H1 (cell line): ENCODE measurements around the gene BICDL1. TPM values are rescaled to one million over a fixed set of nuclear protein-coding genes. Genes with fewer than 3 reads are reported as not detected.

Source experiments
- CTCF ChIA-PET: fragments of 300-600 bp; sonication (Branson Sonifier 250); formaldehyde crosslinking; loops from one replicate; lab custom pipeline; 2021; ENCODE audit not compliant: partially characterized antibody; lab: Charles Lee
- POLR2A ChIA-PET: fragments of 300-600 bp; sonication (Branson Sonifier 250); formaldehyde crosslinking; loops from one replicate; lab custom pipeline; 2021; ENCODE audit warnings: inconsistent platforms; ENCODE audit not compliant: partially characterized antibody; lab: Charles Lee
- DNase-seq, 2 experiments: peaks; one replicate each; pipeline versions ENCODE4 v3.0.0 to v3.0.0-alpha.2; 2010 to 2022; ENCODE audit warnings: low spot score in 2 of 2, low read depth in 1 of 2, mixed read lengths in 1 of 2
- FAIRE-seq: peaks from 2 replicates; lab custom pipeline; 2011; peaks lifted over from hg19 to GRCh38; lab: Jason Lieb, UNC
- H2AFZ ChIP-seq: 2 replicates; pipeline ENCODE4 v1.8.1; 2012; ENCODE audit warnings: low read length, inconsistent platforms
- H2AK5ac ChIP-seq: 2 replicates; pipeline ENCODE4 v1.6.1; 2013; ENCODE audit warnings: low read depth, low read length
- H2BK120ac ChIP-seq: replicated peaks from 2 replicates; pipeline ENCODE3; 2013; ENCODE audit warnings: low read depth, low read length, inconsistent platforms
- H2BK12ac ChIP-seq: 2 replicates; pipeline ENCODE4 v1.6.1; 2013; ENCODE audit warnings: low read depth, low read length
- H2BK15ac ChIP-seq: 2 replicates; pipeline ENCODE4 v1.6.1; 2013; ENCODE audit warnings: low read length
- H2BK20ac ChIP-seq: 2 replicates; pipeline ENCODE4 v1.6.1; 2013; ENCODE audit warnings: low read length
- H2BK5ac ChIP-seq: 2 replicates; pipeline ENCODE4 v1.6.1; 2013; ENCODE audit warnings: low read depth, low read length
- H3K14ac ChIP-seq: 2 replicates; pipeline ENCODE4 v1.6.1; 2013; ENCODE audit warnings: inconsistent platforms; ENCODE audit not compliant: insufficient read length
- H3K18ac ChIP-seq: 2 replicates; pipeline ENCODE4 v1.6.1; 2013; ENCODE audit warnings: low read length; ENCODE audit errors: extremely low read depth
- H3K23ac ChIP-seq: 2 replicates; pipeline ENCODE4 v1.6.1; 2013; ENCODE audit warnings: inconsistent platforms; ENCODE audit not compliant: insufficient read length
- H3K23me2 ChIP-seq: 2 replicates; pipeline ENCODE4 v1.6.1; 2013; ENCODE audit warnings: low read depth, low read length
- H3K27ac ChIP-seq: 2 replicates; pipeline ENCODE4 v1.6.1; 2011; ENCODE audit warnings: low read depth, low read length, inconsistent platforms
- H3K27me3 ChIP-seq, 4 experiments: replicated peaks in 1 of 4; 1 replicate in 1 of 4; 2 replicates in 3 of 4; pipeline versions ENCODE4 v1.6.1 to v1.8.1; 2011 to 2013; ENCODE audit warnings: low read length in 3 of 4, mild to moderate bottlenecking in 3 of 4, inconsistent platforms in 2 of 4, mixed read lengths in 2 of 4, moderate library complexity in 1 of 4; ENCODE audit not compliant: control insufficient read depth in 3 of 4, insufficient read depth in 3 of 4; ENCODE audit errors: extremely low read depth in 1 of 4
- H3K36me3 ChIP-seq, 4 experiments: 2 replicates each; pipeline versions ENCODE4 v1.6.1 to v1.8.1; 2011 to 2013; ENCODE audit warnings: mild to moderate bottlenecking in 4 of 4, low read length in 3 of 4, moderate library complexity in 2 of 4, control low read depth in 1 of 4, inconsistent platforms in 1 of 4; ENCODE audit not compliant: insufficient read depth in 4 of 4, control insufficient read depth in 2 of 4
- H3K4ac ChIP-seq: replicated peaks from 2 replicates; pipeline ENCODE3; 2013; ENCODE audit warnings: low read length, low read depth, mixed read lengths, inconsistent platforms; ENCODE audit not compliant: insufficient read length
- H3K4me1 ChIP-seq, 4 experiments: replicated peaks in 1 of 4; 1 replicate in 1 of 4; 2 replicates in 3 of 4; pipeline versions ENCODE4 v1.6.1 to v1.8.1; 2011 to 2013; ENCODE audit warnings: low read length in 3 of 4, inconsistent platforms in 2 of 4, mixed read lengths in 1 of 4; ENCODE audit not compliant: insufficient read depth in 4 of 4, control insufficient read depth in 3 of 4
- H3K4me2 ChIP-seq, 2 experiments: 2 replicates each; pipeline versions ENCODE4 v1.6.1 to v1.8.1; 2011 to 2013; ENCODE audit warnings: low read depth in 2 of 2, low read length in 2 of 2, control low read depth in 1 of 2, inconsistent platforms in 1 of 2, mild to moderate bottlenecking in 1 of 2; ENCODE audit not compliant: insufficient read depth in 1 of 2
- H3K4me3 ChIP-seq, 4 experiments: fragments of 200-600, 300-600 bp in 1 of 4; sonication (generic), shearing (Covaris generic), sonication (Bioruptor Twin) in 1 of 4; 2 replicates each; pipeline versions ENCODE4 v1.5.1 to v1.8.1; 2011 to 2016; ENCODE audit warnings: low read length in 4 of 4, low read depth in 3 of 4, control low read depth in 2 of 4, inconsistent platforms in 2 of 4, mild to moderate bottlenecking in 2 of 4, mixed read lengths in 1 of 4, moderate library complexity in 1 of 4; ENCODE audit not compliant: insufficient read depth in 2 of 4; ENCODE audit errors: extremely low read depth in 1 of 4
- H3K56ac ChIP-seq: replicated peaks from 2 replicates; pipeline ENCODE3; 2013; ENCODE audit warnings: low read depth, mild to moderate bottlenecking, mixed read lengths, low read length, inconsistent platforms; ENCODE audit not compliant: insufficient read length
- H3K79me1 ChIP-seq: 2 replicates; pipeline ENCODE4 v1.6.1; 2013; ENCODE audit warnings: low read depth, low read length, control low read depth
- H3K79me2 ChIP-seq, 2 experiments: 2 replicates each; pipeline versions ENCODE4 v1.6.1 to v1.8.1; 2012 to 2013; ENCODE audit warnings: low read length in 2 of 2, mild to moderate bottlenecking in 2 of 2, inconsistent platforms in 1 of 2; ENCODE audit not compliant: insufficient read depth in 2 of 2, control insufficient read depth in 1 of 2
- H3K9ac ChIP-seq, 4 experiments: replicated peaks in 1 of 4; 1 replicate in 1 of 4; 2 replicates in 3 of 4; pipeline versions ENCODE4 v1.6.1 to v1.8.1; 2011 to 2013; ENCODE audit warnings: low read depth in 3 of 4, low read length in 3 of 4, control low read depth in 2 of 4, mild to moderate bottlenecking in 2 of 4, moderate library complexity in 2 of 4, inconsistent platforms in 1 of 4; ENCODE audit errors: extremely low read depth in 1 of 4
- H3K9me3 ChIP-seq, 2 experiments: 2 replicates each; pipeline versions ENCODE4 v1.6.1 to v1.8.1; 2012 to 2013; ENCODE audit warnings: mild to moderate bottlenecking in 2 of 2, moderate library complexity in 2 of 2, control low read depth in 1 of 2, inconsistent platforms in 1 of 2, low read depth in 1 of 2, low read length in 1 of 2, mixed read lengths in 1 of 2; ENCODE audit not compliant: insufficient read depth in 2 of 2
- H4K20me1 ChIP-seq, 2 experiments: replicated peaks in 1 of 2; 2 replicates each; pipeline versions ENCODE3 to v1.8.1; 2011 to 2013; ENCODE audit warnings: inconsistent platforms in 2 of 2, low read length in 2 of 2, mild to moderate bottlenecking in 1 of 2; ENCODE audit not compliant: insufficient read depth in 2 of 2, control insufficient read depth in 1 of 2
- H4K5ac ChIP-seq: 2 replicates; pipeline ENCODE4 v1.6.1; 2013; ENCODE audit warnings: low read length, low read depth, mixed read lengths, inconsistent platforms; ENCODE audit not compliant: insufficient read length
- H4K8ac ChIP-seq: 2 replicates; pipeline ENCODE4 v1.8.0; 2013; ENCODE audit warnings: mild to moderate bottlenecking, moderate library complexity, low read length, inconsistent platforms; ENCODE audit not compliant: insufficient read depth; ENCODE audit errors: extremely low read depth
- H4K91ac ChIP-seq: replicated peaks from 2 replicates; pipeline ENCODE3; 2013; ENCODE audit warnings: low read length, mixed read lengths, inconsistent platforms; ENCODE audit not compliant: insufficient read length
- HDAC2 ChIP-seq, 2 experiments: fragments of 300-600 bp in 1 of 2; sonication (generic) in 1 of 2; IDR thresholded peaks; 2 replicates each; pipeline ENCODE4 v1.6.1; 2011 to 2012; ENCODE audit warnings: low read depth in 2 of 2, low read length in 2 of 2, mild to moderate bottlenecking in 2 of 2, moderate library complexity in 2 of 2, borderline replicate concordance in 1 of 2, inconsistent platforms in 1 of 2
- MAX ChIP-seq: IDR thresholded peaks from 2 replicates; pipeline ENCODE4 v1.6.1; 2012; ENCODE audit warnings: inconsistent platforms
- SIN3A ChIP-seq, 2 experiments: IDR thresholded peaks in 1 of 2; conservative IDR thresholded peaks in 1 of 2; 2 replicates each; pipeline ENCODE4 v1.6.1; 2011 to 2012; ENCODE audit warnings: low read length in 2 of 2, improper control_type of control experiment in 1 of 2, low read depth in 1 of 2, mild to moderate bottlenecking in 1 of 2
- WGBS, 2 experiments: shearing (Covaris generic) in 1 of 2; methylation state at CpG; one replicate each; pipeline versions ENCODE4 v1.1.6 to v1.1.7; 2013 to 2015; ENCODE audit warnings: low lambda C conversion rate in 2 of 2, mixed read lengths in 2 of 2, inconsistent platforms in 1 of 2, low coverage in 1 of 2, missing lambda C conversion rate in 1 of 2; ENCODE audit not compliant: insufficient replicate concordance in 2 of 2, insufficient coverage in 1 of 2, insufficient read length in 1 of 2; ENCODE audit errors: extremely low coverage in 1 of 2, missing lambda C conversion rate in 1 of 2; 5-methylcytosine and 5-hydroxymethylcytosine counted together
- polyA plus RNA-seq, 7 experiments: library from polyadenylated mRNA; depleted of rRNA in 3 of 7; stranded (reverse) in 5 of 7; unstranded in 2 of 7; fragments of >200 nt in 5 of 7; fragments of 200-250 nt in 2 of 7; gene quantifications; 1 replicate in 5 of 7; 2 replicates in 1 of 7; 4 replicates in 1 of 7; pipeline versions ENCODE4 v1.2.1 to v1.2.3, GENCODE V29; 2011 to 2013; ENCODE audit warnings: missing spikeins in 2 of 7, mixed read lengths in 2 of 7
- total RNA-seq: library from RNA; stranded (reverse); fragmentation: NEBNext Ultra II Directional; extraction: Animal tissue kit (Norgen Biotek cat#: 25700); gene quantifications from 2 replicates; pipeline ENCODE4 v1.2.1, GENCODE V29; 2021

Gene BICDL1
- total and polyA plus RNA-seq, 2 of the 8 experiments (the other 6 are each of a cell fraction or from before 2014, with no cell fraction given) = 17.2 to 25.9 TPM

GRCh38 chr12:120019938-120020337, 30.9 kb downstream of the BICDL1 start:
- Histone ChIP-seq H3K9me3 (no peaks in the 10 kb centered on the region), H4K20me1 (no peaks in the 10 kb centered on the region), H3K23me2 (no peaks in the 10 kb centered on the region), H2BK120ac (no peak overlapping the region), H3K23ac (no peak overlapping the region), H2AFZ (no peak overlapping the region), H3K14ac (no peak overlapping the region), H3K18ac (no peak overlapping the region), H3K4me1 (no peaks in the 10 kb centered on the region), H3K27me3 (no peaks in the 10 kb centered on the region)
- no peak for FAIRE-seq
- CTCF ChIA-PET = no interaction called here
- no peak for TF ChIP-seq SIN3A (conservative IDR thresholded peaks at IDR 0.05 in 1 of 2, IDR thresholded peaks at IDR 0.05 in 1 of 2; ENCODE audit: low read depth in 1 of 2, low read length in 2 of 2)
- no peak for TF ChIP-seq MAX
- TF ChIP-seq HDAC2 (IDR thresholded peaks at IDR 0.05; ENCODE audit: borderline replicate concordance in 1 of 2, low read depth in 2 of 2, low read length in 2 of 2) = no peak
- TF ChIP-seq, all 59 proteins: peak for 0
- no peak for DNase-seq
- WGBS, 2 experiments = 91% methylated on average over 5 of the region's 5 CpGs; no CpG with 5 or more reads in 1 of the 2 experiments
- POLR2A ChIA-PET = interaction anchor here (0.7 kb wide), 1 partner anchor 1801 kb away, joined by 3 read pairs; no protein-coding TSS in a partner anchor
- Histone ChIP-seq H3K56ac (no peak overlapping the region), H2BK5ac (no peak overlapping the region), H4K91ac (no peak overlapping the region), H3K27ac (no peak overlapping the region), H2BK12ac (no peak overlapping the region), H3K79me1 (no peaks in the 10 kb centered on the region), H3K79me2 (no peaks in the 10 kb centered on the region), H2BK20ac (no peak overlapping the region), H3K4me3 (no peak overlapping the region), H3K36me3 (no peaks in the 10 kb centered on the region), H2AK5ac (no peak overlapping the region), H4K5ac (no peak overlapping the region), H3K4ac (no peak overlapping the region), H2BK15ac (no peak overlapping the region), H3K4me2 (no peak overlapping the region), H3K9ac (no peak overlapping the region), H4K8ac (no peak overlapping the region)
